ENCODE results near the gene METRNL.
"Not testable (repeated sequence)": the region's sequence is repeated elsewhere in the genome, so short reads cannot be mapped to it uniquely, and the experiment has no call there.

METRNL gene

DNA sequence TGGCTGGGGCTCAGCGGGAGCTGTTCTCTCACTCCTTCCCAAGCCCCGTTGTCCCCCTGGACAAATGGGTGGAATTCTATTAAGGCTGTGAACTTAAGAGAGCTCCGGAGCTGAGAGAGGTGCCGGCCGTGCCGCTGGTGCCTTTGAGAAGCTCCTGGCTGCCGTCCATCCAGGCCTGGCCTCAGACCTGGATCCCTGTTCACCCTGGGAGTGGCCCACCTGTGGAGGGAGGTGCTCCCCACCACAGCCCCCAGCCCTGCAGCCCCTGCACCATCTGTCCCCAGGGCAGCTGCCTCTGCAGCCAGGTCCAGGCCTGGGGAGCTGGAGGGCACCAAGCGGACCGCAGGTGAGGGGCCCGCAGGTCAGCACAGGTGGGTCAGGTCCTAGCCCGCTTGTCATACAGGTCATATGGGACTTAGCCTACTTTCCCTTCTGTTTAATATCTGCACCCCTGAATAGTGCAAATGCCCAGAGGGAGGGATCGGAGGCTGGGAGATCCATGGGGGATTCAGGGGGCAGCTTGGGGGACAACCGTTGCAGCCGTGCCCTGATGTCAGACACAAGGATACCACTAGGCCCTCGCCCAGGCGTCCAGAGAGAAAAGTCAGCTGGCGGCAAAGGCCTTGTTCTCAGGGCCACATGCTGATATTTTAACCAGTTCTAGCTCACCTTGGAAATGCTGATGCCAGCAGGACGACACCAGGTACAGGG, 15.2 kb upstream of the METRNL start:
- TF ChIP-seq, protein P1, sequence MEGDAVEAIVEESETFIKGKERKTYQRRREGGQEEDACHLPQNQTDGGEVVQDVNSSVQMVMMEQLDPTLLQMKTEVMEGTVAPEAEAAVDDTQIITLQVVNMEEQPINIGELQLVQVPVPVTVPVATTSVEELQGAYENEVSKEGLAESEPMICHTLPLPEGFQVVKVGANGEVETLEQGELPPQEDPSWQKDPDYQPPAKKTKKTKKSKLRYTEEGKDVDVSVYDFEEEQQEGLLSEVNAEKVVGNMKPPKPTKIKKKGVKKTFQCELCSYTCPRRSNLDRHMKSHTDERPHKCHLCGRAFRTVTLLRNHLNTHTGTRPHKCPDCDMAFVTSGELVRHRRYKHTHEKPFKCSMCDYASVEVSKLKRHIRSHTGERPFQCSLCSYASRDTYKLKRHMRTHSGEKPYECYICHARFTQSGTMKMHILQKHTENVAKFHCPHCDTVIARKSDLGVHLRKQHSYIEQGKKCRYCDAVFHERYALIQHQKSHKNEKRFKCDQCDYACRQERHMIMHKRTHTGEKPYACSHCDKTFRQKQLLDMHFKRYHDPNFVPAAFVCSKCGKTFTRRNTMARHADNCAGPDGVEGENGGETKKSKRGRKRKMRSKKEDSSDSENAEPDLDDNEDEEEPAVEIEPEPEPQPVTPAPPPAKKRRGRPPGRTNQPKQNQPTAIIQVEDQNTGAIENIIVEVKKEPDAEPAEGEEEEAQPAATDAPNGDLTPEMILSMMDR (IDR thresholded peaks at IDR 0.05; ENCODE audit: control extremely low read depth, extremely low read depth, low read depth, missing control alignments): no peak
- CTCF ChIA-PET: no interaction called here

GRCh38 chr17:83064732-83065659, 14.4 kb upstream of the METRNL start:
- POLR2A ChIA-PET: interaction anchor here (0.6 kb wide), 1 partner anchor 58 kb away, joined by 7 read pairs; no protein-coding TSS in a partner anchor
- TF ChIP-seq, protein P1 (IDR thresholded peaks at IDR 0.05; ENCODE audit: control extremely low read depth, extremely low read depth, low read depth, missing control alignments): no peak
- DNase-seq (ENCODE audit: extremely low spot score): no peak
- CTCF ChIA-PET: no interaction called here

More for the DNA sequence above, 15.2 kb upstream of the METRNL start:
- no peak for DNase-seq (ENCODE audit: extremely low spot score)
- POLR2A ChIA-PET: interaction anchor here (0.6 kb wide), 1 partner anchor 59 kb away, joined by 7 read pairs; no protein-coding TSS in a partner anchor

DNA sequence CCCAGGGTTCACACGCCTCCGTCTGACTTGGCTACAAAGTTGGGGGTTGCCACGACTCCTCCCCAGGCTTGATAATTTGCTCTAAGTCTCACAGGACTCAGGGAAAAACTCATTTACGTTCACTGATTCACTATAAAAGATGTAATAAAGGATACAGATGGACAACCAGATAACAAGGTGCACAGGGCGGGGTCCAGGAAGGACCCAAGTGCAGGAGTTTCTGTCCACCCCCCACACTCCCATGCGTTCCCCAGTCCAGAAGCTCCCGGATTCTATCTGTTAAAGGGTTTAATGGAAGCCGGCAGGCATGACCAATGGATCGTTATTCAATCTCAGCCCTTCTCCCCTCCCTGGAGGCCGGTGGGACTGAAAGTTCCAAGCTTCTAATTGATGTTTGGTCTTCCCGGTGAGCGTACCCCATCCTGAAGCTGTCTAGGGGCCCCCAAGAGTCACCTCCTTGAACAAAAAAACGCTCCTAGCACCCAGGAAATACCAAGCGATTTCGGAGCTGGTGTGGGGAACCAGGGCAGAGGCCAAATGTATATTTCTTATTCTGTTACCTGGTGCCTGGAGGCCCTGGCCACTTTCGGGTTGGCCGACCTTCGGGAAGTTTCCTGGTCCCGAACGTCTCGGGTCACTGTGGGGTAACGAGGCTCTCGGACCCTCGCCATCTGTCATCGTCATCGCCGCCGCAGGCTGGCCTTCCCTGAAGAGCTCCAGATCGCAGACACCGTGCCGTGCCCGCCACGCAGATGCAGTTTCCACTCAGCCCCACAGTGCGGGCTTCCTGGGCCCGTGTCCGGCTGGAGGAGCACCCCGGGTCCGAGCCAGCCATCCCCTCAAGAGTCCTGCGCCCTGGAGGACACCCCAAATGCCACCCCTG, 13.5 kb upstream of the METRNL start:
- ChIA-PET CTCF (no interaction called here), POLR2A (no interaction called here)
- TF ChIP-seq, protein P1 (IDR thresholded peaks at IDR 0.05; ENCODE audit: control extremely low read depth, extremely low read depth, low read depth, missing control alignments): no peak
- DNase-seq (ENCODE audit: extremely low spot score): no peak

GRCh38 chr17:83066543-83066890, 12.9 kb upstream of the METRNL start:
- CTCF ChIA-PET; POLR2A ChIA-PET; DNase-seq (ENCODE audit: extremely low spot score): not testable (repeated sequence)

DNA sequence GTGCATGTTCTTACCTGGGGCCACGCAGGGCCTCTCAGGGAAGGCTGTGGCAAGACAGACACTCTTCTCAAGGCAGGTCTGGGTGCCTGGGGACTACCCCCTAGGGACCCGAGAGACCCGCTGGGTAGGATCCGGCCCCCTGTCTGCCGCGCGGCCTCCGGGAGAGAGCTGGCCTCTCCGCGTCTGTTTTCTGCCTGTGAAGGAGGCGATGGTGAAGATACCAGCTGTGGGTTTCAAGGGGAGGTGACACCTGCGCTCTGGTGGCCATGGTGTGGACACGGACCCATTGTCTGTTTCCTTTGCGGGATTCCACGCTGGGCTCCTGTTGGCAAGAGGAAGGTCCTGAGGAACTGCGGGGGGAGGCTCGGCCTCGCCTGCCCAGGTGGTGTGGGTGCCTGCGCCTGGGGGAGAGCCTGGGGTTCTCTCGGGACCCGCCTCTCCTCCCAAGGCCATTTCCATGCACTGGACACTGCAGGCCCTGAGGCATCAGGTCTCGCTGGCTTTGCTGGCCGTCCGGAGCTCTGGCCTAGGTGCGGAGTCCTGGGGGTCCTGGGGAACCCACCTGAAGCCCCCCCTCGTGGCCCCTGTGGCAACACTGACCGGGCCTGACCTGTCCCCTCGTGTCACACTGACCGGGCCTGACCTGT, 12.2 kb upstream of the METRNL start:
- POLR2A ChIA-PET: no interaction called here
- DNase-seq (ENCODE audit: extremely low spot score): no peak
- CTCF ChIA-PET: interaction anchor here (0.7 kb wide), 1 partner anchor 9 kb away, joined by 3 read pairs; no protein-coding TSS in a partner anchor
- TF ChIP-seq, protein P1 (IDR thresholded peaks at IDR 0.05; ENCODE audit: control extremely low read depth, extremely low read depth, low read depth, missing control alignments): no peak

GRCh38 chr17:83067718-83068261, 11.6 kb upstream of the METRNL start:
- TF ChIP-seq, protein P1 (IDR thresholded peaks at IDR 0.05; ENCODE audit: control extremely low read depth, extremely low read depth, low read depth, missing control alignments): no peak
- POLR2A ChIA-PET: no interaction called here
- DNase-seq (ENCODE audit: extremely low spot score): no peak
- CTCF ChIA-PET: interaction anchor here (0.7 kb wide), 1 partner anchor 9 kb away, joined by 3 read pairs; no protein-coding TSS in a partner anchor

Measured in GM10248 (cell line).